ENCODE results near the gene VAC14. TPM values are rescaled to one million over a fixed set of nuclear protein-coding genes. Genes with fewer than 3 reads are reported as not detected.

The VAC14 gene
- total RNA-seq, 1 donor from 2014 or later: 75.1 TPM

- no peak for DNase-seq (ENCODE audit: low spot score in 2 of 2)
- Histone ChIP-seq H3K27me3 (no peaks in the 10 kb centered on the region), H3K36me3 (no peaks in the 10 kb centered on the region), H3K4me3 (no peak overlapping the region), H3K9me3 (no peaks in the 10 kb centered on the region), H3K27ac (peak overlapping the region; percentile 90 to 91), H3K4me1 (peaks cover 14 to 32% of the 10 kb centered on the region in 2 donors)
- intact Hi-C loops (cut with DNase I): loop anchor here (5.0 kb wide), 2 partner anchors 33 to 37 kb away; no protein-coding TSS in a partner anchor
- TF ChIP-seq CTCF (IDR thresholded peaks at IDR 0.05): no peak
Observed at GRCh38 chr16:70735141-70735979, 65.6 kb downstream of the VAC14 start.

GRCh38 chr16:70734522-70735095 lies 66.3 kb downstream of the VAC14 start:
- no peak for DNase-seq (ENCODE audit: low spot score in 2 of 2)
- H3K4me3 ChIP-seq: no peak overlapping the region
- no peak for TF ChIP-seq CTCF (IDR thresholded peaks at IDR 0.05)
- H3K4me1 ChIP-seq: peaks cover 14 to 32% of the 10 kb centered on the region in 2 donors
- H3K36me3 ChIP-seq: no peaks in the 10 kb centered on the region
- intact Hi-C loops (cut with DNase I): loop anchor here (5.0 kb wide), 2 partner anchors 32 to 38 kb away; no protein-coding TSS in a partner anchor
- no peaks in the 10 kb centered on the region for H3K9me3 ChIP-seq
- no peaks in the 10 kb centered on the region for H3K27me3 ChIP-seq
- peak overlapping the region; percentile 90 to 91 for H3K27ac ChIP-seq

- Histone ChIP-seq H3K36me3 (no peaks in the 10 kb centered on the region), H3K4me1 (peaks cover 0 to 5% of the 10 kb centered on the region in 2 donors), H3K27ac (no peak overlapping the region), H3K9me3 (no peaks in the 10 kb centered on the region), H3K4me3 (no peak overlapping the region), H3K27me3 (no peaks in the 10 kb centered on the region)
- TF ChIP-seq CTCF (IDR thresholded peaks at IDR 0.05): no peak
- no peak for DNase-seq (ENCODE audit: low spot score in 2 of 2)
- intact Hi-C loops (cut with DNase I): no loop called here
Observed at GRCh38 chr16:70730944-70731343, 70.0 kb downstream of the VAC14 start.

- intact Hi-C loops (cut with DNase I): no loop called here
- Histone ChIP-seq H3K36me3 (no peaks in the 10 kb centered on the region), H3K4me1 (no peaks in the 10 kb centered on the region), H3K27ac (no peak overlapping the region), H3K4me3 (no peak overlapping the region), H3K27me3 (no peaks in the 10 kb centered on the region), H3K9me3 (no peaks in the 10 kb centered on the region)
- DNase-seq (ENCODE audit: low spot score in 2 of 2): no peak
- TF ChIP-seq CTCF (IDR thresholded peaks at IDR 0.05): no peak
Observed at GRCh38 chr16:70730031-70730430, 70.9 kb downstream of the VAC14 start.

- Histone ChIP-seq H3K36me3 (no peaks in the 10 kb centered on the region), H3K27me3 (no peaks in the 10 kb centered on the region), H3K9me3 (no peaks in the 10 kb centered on the region), H3K27ac (no peak overlapping the region), H3K4me3 (no peak overlapping the region), H3K4me1 (no peaks in the 10 kb centered on the region)
- intact Hi-C loops (cut with DNase I): no loop called here
- DNase-seq (ENCODE audit: low spot score in 2 of 2): no peak
- TF ChIP-seq CTCF (IDR thresholded peaks at IDR 0.05): no peak
Observed at GRCh38 chr16:70729292-70729691, 71.7 kb downstream of the VAC14 start.

All from ascending aorta (tissue), 2 donors.